ENCODE data around the gene ABTB2. TPM values are rescaled to one million over a fixed set of nuclear protein-coding genes. Genes with fewer than 3 reads are reported as not detected.

ABTB2 gene
- polyA plus RNA-seq, 1 donor (not counting 4 experiments of a cell fraction or from before 2014, with no cell fraction given) = 1.0 TPM

GRCh38 chr11:34278693-34279297 lies 79.0 kb downstream of the ABTB2 start:
- H3K4me3 ChIP-seq (ENCODE audit: control insufficient read depth in 2 of 3, extremely low read depth in 1 of 3, insufficient read depth in 2 of 3, low read depth in 1 of 3, low read length in 3 of 3) = no peak overlapping the region
- H3K79me2 ChIP-seq (ENCODE audit: control insufficient read depth, insufficient read depth, low read length) = no peaks in the 10 kb centered on the region
- H3K27me3 ChIP-seq (ENCODE audit: control insufficient read depth, extremely low read depth, insufficient read depth, low read length) = no peaks in the 10 kb centered on the region
- H3K9ac ChIP-seq (ENCODE audit: control insufficient read depth, extremely low read depth, insufficient read depth, low read length) = no peak overlapping the region
- no peak overlapping the region for H2AFZ ChIP-seq (ENCODE audit: control insufficient read depth, low read length)
- DNase-seq (ENCODE audit: low read depth, low spot score) (no peak), FAIRE-seq (no peak)
- no peaks in the 10 kb centered on the region for H4K20me1 ChIP-seq (ENCODE audit: control insufficient read depth, extremely low read depth, insufficient read depth, low read length)
- no peaks in the 10 kb centered on the region for H3K9me1 ChIP-seq (ENCODE audit: control insufficient read depth, extremely low read depth, insufficient read depth, low read length)
- peaks cover 22% of the 10 kb centered on the region for H3K4me1 ChIP-seq (ENCODE audit: control insufficient read depth, extremely low read depth, insufficient read depth, low read length)
- H3K9me3 ChIP-seq (ENCODE audit: control insufficient read depth, low read depth, low read length) = no peaks in the 10 kb centered on the region
- H3K27ac ChIP-seq (ENCODE audit: control insufficient read depth, insufficient read depth, low read length) = no peak overlapping the region
- TF ChIP-seq CTCF (optimal IDR thresholded peaks at IDR 0.05 in 1 of 3, IDR thresholded peaks at IDR 0.05 in 1 of 3, conservative IDR thresholded peaks at IDR 0.05 in 1 of 3; ENCODE audit: extremely low read depth in 1 of 3, insufficient read depth in 2 of 3, low read length in 3 of 3) = no peak
- no peak for TF ChIP-seq EZH2 (IDR thresholded peaks at IDR 0.05; ENCODE audit: low read length)
- dilution Hi-C loops (cut with MboI; ENCODE audit: extremely low pct_ligation_motif_present, low sequenced_read_pairs) = no loop called here
- no peaks in the 10 kb centered on the region for H3K36me3 ChIP-seq (ENCODE audit: control insufficient read depth in 2 of 2, extremely low read depth in 1 of 2, insufficient read depth in 2 of 2, low read length in 2 of 2)
- no peak overlapping the region for H3K4me2 ChIP-seq (ENCODE audit: control insufficient read depth, extremely low read depth, insufficient read depth, low read depth, low read length)

- Histone ChIP-seq H2AFZ (ENCODE audit: control insufficient read depth, low read length) (no peak overlapping the region), H3K36me3 (ENCODE audit: control insufficient read depth in 2 of 2, extremely low read depth in 1 of 2, insufficient read depth in 2 of 2, low read length in 2 of 2) (no peaks in the 10 kb centered on the region), H3K27ac (ENCODE audit: control insufficient read depth, insufficient read depth, low read length) (no peak overlapping the region), H3K4me3 (ENCODE audit: control insufficient read depth in 2 of 3, extremely low read depth in 1 of 3, insufficient read depth in 2 of 3, low read depth in 1 of 3, low read length in 3 of 3) (no peak overlapping the region), H3K9me1 (ENCODE audit: control insufficient read depth, extremely low read depth, insufficient read depth, low read length) (no peaks in the 10 kb centered on the region), H3K79me2 (ENCODE audit: control insufficient read depth, insufficient read depth, low read length) (no peaks in the 10 kb centered on the region), H3K27me3 (ENCODE audit: control insufficient read depth, extremely low read depth, insufficient read depth, low read length) (no peaks in the 10 kb centered on the region), H4K20me1 (ENCODE audit: control insufficient read depth, extremely low read depth, insufficient read depth, low read length) (no peaks in the 10 kb centered on the region), H3K9ac (ENCODE audit: control insufficient read depth, extremely low read depth, insufficient read depth, low read length) (no peak overlapping the region), H3K4me1 (ENCODE audit: control insufficient read depth, extremely low read depth, insufficient read depth, low read length) (peaks cover 22% of the 10 kb centered on the region), H3K9me3 (ENCODE audit: control insufficient read depth, low read depth, low read length) (no peaks in the 10 kb centered on the region), H3K4me2 (ENCODE audit: control insufficient read depth, extremely low read depth, insufficient read depth, low read depth, low read length) (no peak overlapping the region)
- TF ChIP-seq CTCF (optimal IDR thresholded peaks at IDR 0.05 in 1 of 3, IDR thresholded peaks at IDR 0.05 in 1 of 3, conservative IDR thresholded peaks at IDR 0.05 in 1 of 3; ENCODE audit: extremely low read depth in 1 of 3, insufficient read depth in 2 of 3, low read length in 3 of 3) (no peak), EZH2 (IDR thresholded peaks at IDR 0.05; ENCODE audit: low read length) (no peak)
- DNase-seq (ENCODE audit: low read depth, low spot score) = no peak
- dilution Hi-C loops (cut with MboI; ENCODE audit: extremely low pct_ligation_motif_present, low sequenced_read_pairs) = no loop called here
- FAIRE-seq = no peak
Observed at GRCh38 chr11:34278175-34278574, 79.6 kb downstream of the ABTB2 start.

All from keratinocyte (primary cell).